Vagina (tissue), 2 donors: Measurements from ENCODE around the gene GORASP1. TPM values are rescaled to one million over a fixed set of nuclear protein-coding genes. Genes with fewer than 3 reads are reported as not detected.
"Not testable (repeated sequence)": the region's sequence is repeated elsewhere in the genome, so short reads cannot be mapped to it uniquely, and the experiment has no call there.

Experiments
- DNase-seq, 2 donors: peaks; one replicate each; pipeline ENCODE4 v3.0.0-alpha.2; 2017; ENCODE audit errors: extremely low spot score in 2 of 2
- H3K27ac ChIP-seq: fragments of 200-600 bp; sonication (generic); one replicate; pipeline ENCODE4 v1.5.1; 2019
- H3K27me3 ChIP-seq: fragments of 200-600 bp; sonication (generic); one replicate; pipeline ENCODE4 v1.5.1; 2019
- H3K36me3 ChIP-seq, 2 donors: fragments of 200-600 bp; sonication (generic); one replicate each; pipeline ENCODE4 v1.5.1; 2017 to 2019
- H3K4me1 ChIP-seq: fragments of 200-600 bp; sonication (generic); one replicate; pipeline ENCODE4 v1.5.1; 2019
- H3K4me3 ChIP-seq, 2 donors: fragments of 200-600 bp; sonication (generic); 1 replicate in 1 of 2; 2 replicates in 1 of 2; pipeline ENCODE4 v1.5.1; 2016 to 2019
- H3K9me3 ChIP-seq: fragments of 200-600 bp; sonication (generic); one replicate; pipeline ENCODE4 v1.5.1; 2019
- POLR2A ChIP-seq, 2 donors: fragments of 450-650 bp; IDR thresholded peaks; one replicate each; pipeline ENCODE4 v1.6.1; 2017; ENCODE audit warnings: antibody characterized with exemption in 2 of 2, mild to moderate bottlenecking in 2 of 2, moderate library complexity in 2 of 2
- POLR2AphosphoS5 ChIP-seq, 2 donors: sonication (generic); formaldehyde crosslinking; IDR thresholded peaks; one replicate each; pipeline ENCODE4 v1.9.0; 2017; ENCODE audit warnings: antibody characterized with exemption in 2 of 2, mild to moderate bottlenecking in 2 of 2, low read depth in 1 of 2; ENCODE audit not compliant: insufficient read depth in 1 of 2
- intact Hi-C: fragments of 100-400 bp; cut with DNase I; formaldehyde crosslinking; loops from one replicate; pipeline ENCODE4 v1.15.1; 2023
- total RNA-seq: library from RNA; depleted of rRNA; stranded (reverse); fragments of >200 nt; gene quantifications from one replicate; pipeline ENCODE4 v1.2.3, GENCODE V29; 2016
- TF ChIP-seq, protein P1 (sequence below), 3 experiments: fragments of 450-650 bp in 2 of 3; fragments of 200-600 bp in 1 of 3; sonication (generic) in 1 of 3; IDR thresholded peaks; one replicate each; pipeline ENCODE4 v1.5.1; 2017 to 2019; ENCODE audit warnings: antibody characterized with exemption in 3 of 3, mild to moderate bottlenecking in 2 of 3, moderate library complexity in 2 of 3

Gene GORASP1
- total RNA-seq, 1 donor from 2014 or later: 45.9 TPM

DNA sequence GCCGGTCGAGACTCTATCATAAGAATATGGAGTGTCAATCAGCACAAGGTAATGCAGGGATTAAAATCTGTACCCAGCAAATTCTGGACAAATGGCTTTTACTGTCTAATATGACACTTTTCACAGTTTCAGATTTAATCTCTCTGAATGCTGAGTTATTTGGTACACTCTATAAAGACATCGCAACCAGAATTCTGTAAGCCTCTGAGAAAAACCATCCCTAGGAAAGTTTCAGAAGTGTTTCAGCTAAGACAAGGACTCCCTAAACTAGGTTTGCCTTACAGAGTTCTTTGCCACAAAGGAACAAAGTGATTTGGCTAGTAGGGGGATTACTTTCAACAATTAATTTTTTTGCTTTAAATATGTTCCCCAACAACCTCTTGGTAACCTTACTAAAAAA, 44.3 kb downstream of the GORASP1 start:
- H3K4me1 ChIP-seq: peaks cover 11% of the 10 kb centered on the region
- no peak for TF ChIP-seq POLR2AphosphoS5 (IDR thresholded peaks at IDR 0.05; ENCODE audit: insufficient read depth in 1 of 2, low read depth in 1 of 2)
- TF ChIP-seq POLR2A (IDR thresholded peaks at IDR 0.05): no peak
- TF ChIP-seq, protein P1, sequence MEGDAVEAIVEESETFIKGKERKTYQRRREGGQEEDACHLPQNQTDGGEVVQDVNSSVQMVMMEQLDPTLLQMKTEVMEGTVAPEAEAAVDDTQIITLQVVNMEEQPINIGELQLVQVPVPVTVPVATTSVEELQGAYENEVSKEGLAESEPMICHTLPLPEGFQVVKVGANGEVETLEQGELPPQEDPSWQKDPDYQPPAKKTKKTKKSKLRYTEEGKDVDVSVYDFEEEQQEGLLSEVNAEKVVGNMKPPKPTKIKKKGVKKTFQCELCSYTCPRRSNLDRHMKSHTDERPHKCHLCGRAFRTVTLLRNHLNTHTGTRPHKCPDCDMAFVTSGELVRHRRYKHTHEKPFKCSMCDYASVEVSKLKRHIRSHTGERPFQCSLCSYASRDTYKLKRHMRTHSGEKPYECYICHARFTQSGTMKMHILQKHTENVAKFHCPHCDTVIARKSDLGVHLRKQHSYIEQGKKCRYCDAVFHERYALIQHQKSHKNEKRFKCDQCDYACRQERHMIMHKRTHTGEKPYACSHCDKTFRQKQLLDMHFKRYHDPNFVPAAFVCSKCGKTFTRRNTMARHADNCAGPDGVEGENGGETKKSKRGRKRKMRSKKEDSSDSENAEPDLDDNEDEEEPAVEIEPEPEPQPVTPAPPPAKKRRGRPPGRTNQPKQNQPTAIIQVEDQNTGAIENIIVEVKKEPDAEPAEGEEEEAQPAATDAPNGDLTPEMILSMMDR (IDR thresholded peaks at IDR 0.05): no peak
- no peaks in the 10 kb centered on the region for H3K27me3 ChIP-seq
- no peak for DNase-seq
- peaks cover 0 to 11% of the 10 kb centered on the region in 2 donors for H3K36me3 ChIP-seq
- H3K9me3 ChIP-seq: no peaks in the 10 kb centered on the region
- intact Hi-C loops: no loop called here
- no peak overlapping the region for H3K27ac ChIP-seq
- no peak overlapping the region for H3K4me3 ChIP-seq

DNA sequence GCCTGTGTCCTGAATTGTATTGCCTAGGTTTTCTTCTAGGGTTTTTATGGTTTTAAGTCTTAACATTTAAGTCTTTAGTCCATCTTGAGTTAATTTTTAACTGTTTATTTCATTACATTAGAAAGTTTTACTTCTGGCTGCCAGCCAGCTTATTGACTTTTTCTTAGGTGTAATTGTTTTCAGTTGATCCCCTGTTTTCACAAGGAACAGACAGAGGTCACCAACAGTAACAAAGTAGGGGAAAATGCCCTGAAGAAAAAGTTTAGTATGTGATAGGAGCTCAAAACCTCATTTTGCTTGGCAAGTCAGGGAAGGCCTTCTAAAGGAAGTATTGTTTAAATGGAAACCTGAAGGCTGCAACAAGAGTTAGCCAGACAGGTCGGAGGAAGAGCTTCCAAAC, 45.2 kb downstream of the GORASP1 start:
- peaks cover 11% of the 10 kb centered on the region for H3K4me1 ChIP-seq
- H3K36me3 ChIP-seq: peaks cover 0 to 11% of the 10 kb centered on the region in 2 donors
- no peaks in the 10 kb centered on the region for H3K27me3 ChIP-seq
- intact Hi-C loops: no loop called here
- H3K4me3 ChIP-seq: no peak overlapping the region
- TF ChIP-seq POLR2AphosphoS5 (IDR thresholded peaks at IDR 0.05; ENCODE audit: insufficient read depth in 1 of 2, low read depth in 1 of 2) (no peak), POLR2A (IDR thresholded peaks at IDR 0.05) (no peak)
- no peak for DNase-seq
- no peak overlapping the region for H3K27ac ChIP-seq
- no peaks in the 10 kb centered on the region for H3K9me3 ChIP-seq

GRCh38 chr3:39061228-39061627, 46.2 kb downstream of the GORASP1 start:
- H3K9me3 ChIP-seq, intact Hi-C loops, H3K27ac ChIP-seq, DNase-seq, H3K27me3 ChIP-seq, H3K36me3 ChIP-seq, H3K4me3 ChIP-seq: not testable (repeated sequence)
- H3K4me1 ChIP-seq: peaks cover 11% of the 10 kb centered on the region

DNA sequence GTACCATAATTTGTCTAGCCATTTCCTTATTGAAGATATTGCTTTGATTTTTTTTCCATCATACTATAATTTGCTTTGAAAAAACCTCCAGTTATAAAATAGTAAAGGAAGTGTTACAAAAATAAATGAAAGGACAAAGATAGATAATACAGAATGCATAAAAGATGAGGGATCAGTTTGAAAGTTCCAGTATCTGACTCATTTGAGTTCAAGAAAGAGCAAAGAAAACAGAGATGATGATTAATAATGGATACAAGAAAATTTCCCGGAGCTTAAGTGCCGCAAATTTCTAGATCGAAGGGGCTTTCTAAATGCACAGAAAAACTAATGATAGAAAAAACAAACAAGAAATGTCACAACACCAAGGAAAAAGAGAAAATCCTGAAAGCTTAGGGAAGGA, 51.3 kb downstream of the GORASP1 start:
- Histone ChIP-seq H3K4me1 (peaks cover 49% of the 10 kb centered on the region), H3K27me3 (no peaks in the 10 kb centered on the region), H3K9me3 (no peaks in the 10 kb centered on the region), H3K4me3 (no peak overlapping the region), H3K36me3 (no peaks in the 10 kb centered on the region), H3K27ac (no peak overlapping the region)
- TF ChIP-seq POLR2AphosphoS5 (IDR thresholded peaks at IDR 0.05; ENCODE audit: insufficient read depth in 1 of 2, low read depth in 1 of 2): no peak
- TF ChIP-seq POLR2A (IDR thresholded peaks at IDR 0.05): no peak
- TF ChIP-seq, protein P1 (IDR thresholded peaks at IDR 0.05): no peak
- no peak for DNase-seq
- intact Hi-C loops: no loop called here

DNA sequence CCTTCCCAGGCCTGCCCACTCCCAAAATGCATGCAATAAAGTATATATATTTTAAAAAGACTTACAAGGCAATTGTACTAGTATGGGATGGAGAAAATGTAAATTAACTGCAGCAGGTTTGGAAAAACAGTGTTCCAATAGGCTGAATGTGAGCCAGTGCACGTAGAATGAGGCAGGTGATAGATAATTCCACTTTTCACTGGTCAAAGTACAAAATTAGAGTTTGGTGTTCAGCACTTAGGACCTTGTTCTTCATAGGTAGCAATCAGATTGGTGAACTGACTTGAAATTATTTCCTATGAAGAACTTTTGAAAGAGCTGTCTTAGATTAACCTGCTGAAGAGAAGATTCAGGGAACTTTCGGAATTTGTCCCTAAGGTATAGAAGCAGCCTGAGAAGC, 53.7 kb downstream of the GORASP1 start:
- Histone ChIP-seq H3K4me3 (no peak overlapping the region), H3K27ac (no peak overlapping the region), H3K4me1 (peaks cover 46% of the 10 kb centered on the region), H3K27me3 (no peaks in the 10 kb centered on the region), H3K9me3 (no peaks in the 10 kb centered on the region), H3K36me3 (no peaks in the 10 kb centered on the region)
- intact Hi-C loops: no loop called here
- DNase-seq: no peak
- no peak for TF ChIP-seq POLR2AphosphoS5 (IDR thresholded peaks at IDR 0.05; ENCODE audit: insufficient read depth in 1 of 2, low read depth in 1 of 2)

- DNase-seq: no peak
- peak overlapping the region; percentile 94 for H3K27ac ChIP-seq
- no peaks in the 10 kb centered on the region for H3K36me3 ChIP-seq
- no peaks in the 10 kb centered on the region for H3K27me3 ChIP-seq
- TF ChIP-seq POLR2A (IDR thresholded peaks at IDR 0.05): no peak
- TF ChIP-seq, protein P1 (IDR thresholded peaks at IDR 0.05): no peak
- TF ChIP-seq POLR2AphosphoS5 (IDR thresholded peaks at IDR 0.05; ENCODE audit: insufficient read depth in 1 of 2, low read depth in 1 of 2): no peak
- intact Hi-C loops: no loop called here
- H3K4me3 ChIP-seq: peak overlapping the region; percentile 68 to 95
- H3K9me3 ChIP-seq: no peaks in the 10 kb centered on the region
- H3K4me1 ChIP-seq: peaks cover 43% of the 10 kb centered on the region
Measured at GRCh38 chr3:39052583-39052982, 54.8 kb downstream of the GORASP1 start.
